OCI-LY1 (cell line): ENCODE measurements around the gene CRACDL.

Experiments
- H2AFZ ChIP-seq: fragments of 200-600 bp; sonication (generic), shearing (Covaris generic); 2 replicates; pipeline ENCODE4 v1.6.0; 2014; ENCODE audit warnings: antibody characterized with exemption, mild to moderate bottlenecking, low read length
- H3F3A ChIP-seq: fragments of 200-600 bp; sonication (generic), shearing (Covaris generic); 2 replicates; pipeline ENCODE4 v1.6.0; 2014; ENCODE audit warnings: mild to moderate bottlenecking, antibody characterized with exemption, low read length, moderate library complexity; ENCODE audit not compliant: insufficient read depth
- H3K27ac ChIP-seq: fragments of 200-600 bp; sonication (generic); 2 replicates; pipeline ENCODE4 v1.5.1; 2014; ENCODE audit warnings: low read length, mixed run types, mild to moderate bottlenecking, low read depth; ENCODE audit not compliant: poor library complexity, severe bottlenecking
- H3K27me3 ChIP-seq: fragments of 200-600 bp; sonication (generic); 2 replicates; pipeline ENCODE4 v1.6.0; 2014; ENCODE audit warnings: antibody characterized with exemption, mild to moderate bottlenecking, low read length, moderate library complexity; ENCODE audit not compliant: insufficient read depth
- H3K36me3 ChIP-seq: fragments of 200-600 bp; sonication (generic); 2 replicates; pipeline ENCODE4 v1.6.1; 2014; ENCODE audit warnings: mild to moderate bottlenecking, antibody characterized with exemption, low read length, moderate library complexity, mixed read lengths; ENCODE audit not compliant: insufficient read depth
- H3K4me1 ChIP-seq: fragments of 200-600 bp; sonication (generic); 2 replicates; pipeline ENCODE4 v1.5.1; 2014; ENCODE audit warnings: mild to moderate bottlenecking, low read length, moderate library complexity; ENCODE audit not compliant: insufficient read depth, severe bottlenecking
- H3K4me2 ChIP-seq: fragments of 200-600 bp; sonication (generic), shearing (Covaris generic); 2 replicates; pipeline ENCODE4 v1.6.1; 2014; ENCODE audit warnings: low read length
- H3K4me3 ChIP-seq: fragments of 200-600 bp; sonication (generic); 2 replicates; pipeline ENCODE4 v1.5.1; 2014; ENCODE audit warnings: low read length, low read depth, mild to moderate bottlenecking, mixed read lengths; ENCODE audit not compliant: poor library complexity, severe bottlenecking
- H3K79me2 ChIP-seq: fragments of 200-600 bp; shearing (Covaris generic); 2 replicates; pipeline ENCODE4 v1.6.1; 2016; ENCODE audit warnings: mixed run types, low read length, mixed read lengths; ENCODE audit not compliant: insufficient read depth
- H3K9ac ChIP-seq: fragments of 200-600 bp; sonication (generic), shearing (Covaris generic); 2 replicates; pipeline ENCODE4 v1.6.1; 2014; ENCODE audit warnings: mild to moderate bottlenecking, low read length, mixed read lengths
- H3K9me2 ChIP-seq: fragments of 200-600 bp; sonication (generic), shearing (Covaris generic); 2 replicates; pipeline ENCODE4 v1.6.1; 2014; ENCODE audit warnings: low read depth, mild to moderate bottlenecking, low read length, mixed read lengths
- H3K9me3 ChIP-seq: fragments of 200-600 bp; shearing (Covaris generic); 2 replicates; pipeline ENCODE4 v1.6.1; 2014; ENCODE audit warnings: low read length, mixed read lengths
- H4K20me1 ChIP-seq: fragments of 200-600 bp; sonication (generic), shearing (Covaris generic); 2 replicates; pipeline ENCODE4 v1.6.0; 2016; ENCODE audit warnings: mild to moderate bottlenecking, low read length; ENCODE audit not compliant: insufficient read depth
- CTCF ChIP-seq: fragments of 200-600 bp; sonication (generic), shearing (Covaris generic); IDR thresholded peaks from 2 replicates; pipeline ENCODE4 v1.5.1; 2017; ENCODE audit warnings: mild to moderate bottlenecking, antibody characterized with exemption, low read length, moderate library complexity, mixed read lengths
- EZH2 ChIP-seq: fragments of 200-600 bp; sonication (generic), shearing (Covaris generic); IDR thresholded peaks from 2 replicates; pipeline ENCODE4 v1.8.0; 2017; ENCODE audit warnings: borderline replicate concordance, mixed run types, mild to moderate bottlenecking, antibody characterized with exemption, low read length, moderate library complexity, mixed read lengths

CRACDL gene

GRCh38 chr2:98972582-98973167 lies 36.6 kb upstream of the CRACDL start:
- Histone ChIP-seq H3K4me3 (no peak overlapping the region), H3K27ac (no peak overlapping the region), H3K9me2 (no peaks in the 10 kb centered on the region), H3K79me2 (no peaks in the 10 kb centered on the region), H3K4me2 (no peak overlapping the region), H3K4me1 (no peaks in the 10 kb centered on the region), H3K9me3 (peaks cover 2% of the 10 kb centered on the region; the same call in 1 of the 2 replicates), H4K20me1 (no peaks in the 10 kb centered on the region), H3K27me3 (no peaks in the 10 kb centered on the region), H2AFZ (no peak overlapping the region), H3K9ac (no peak overlapping the region), H3K36me3 (no peaks in the 10 kb centered on the region), H3F3A (no peaks in the 10 kb centered on the region)
- TF ChIP-seq CTCF, result no peak
- TF ChIP-seq EZH2, result no peak

- Histone ChIP-seq H4K20me1 (no peaks in the 10 kb centered on the region), H3K36me3 (no peaks in the 10 kb centered on the region), H3K27me3 (no peaks in the 10 kb centered on the region), H3K4me2 (no peak overlapping the region), H2AFZ (no peak overlapping the region), H3K4me1 (no peaks in the 10 kb centered on the region), H3F3A (no peaks in the 10 kb centered on the region), H3K9me3 (no peaks in the 10 kb centered on the region), H3K27ac (no peak overlapping the region), H3K79me2 (no peaks in the 10 kb centered on the region), H3K4me3 (no peak overlapping the region), H3K9ac (no peak overlapping the region), H3K9me2 (no peaks in the 10 kb centered on the region)
- TF ChIP-seq EZH2, result no peak
- no peak for TF ChIP-seq CTCF
Measured at GRCh38 chr2:98959810-98960507, 23.9 kb upstream of the CRACDL start.

- H3K9ac ChIP-seq, result no peak overlapping the region
- H3F3A ChIP-seq, result no peaks in the 10 kb centered on the region
- H3K79me2 ChIP-seq, result no peaks in the 10 kb centered on the region
- H3K4me3 ChIP-seq, result no peak overlapping the region
- no peaks in the 10 kb centered on the region for H3K27me3 ChIP-seq
- no peaks in the 10 kb centered on the region for H3K4me1 ChIP-seq
- H3K4me2 ChIP-seq, result no peak overlapping the region
- no peaks in the 10 kb centered on the region for H3K9me2 ChIP-seq
- H2AFZ ChIP-seq, result no peak overlapping the region
- no peaks in the 10 kb centered on the region for H4K20me1 ChIP-seq
- no peaks in the 10 kb centered on the region for H3K9me3 ChIP-seq
- no peak overlapping the region for H3K27ac ChIP-seq
- TF ChIP-seq EZH2, result no peak
- no peaks in the 10 kb centered on the region for H3K36me3 ChIP-seq
Measured at GRCh38 chr2:98952966-98953365, 16.9 kb upstream of the CRACDL start.
